ENCODE measurements around the gene ANKRD39.

GRCh38 chr2:96839293-96839874 lies 18.4 kb downstream of the ANKRD39 start:
- TF ChIP-seq, protein P1, sequence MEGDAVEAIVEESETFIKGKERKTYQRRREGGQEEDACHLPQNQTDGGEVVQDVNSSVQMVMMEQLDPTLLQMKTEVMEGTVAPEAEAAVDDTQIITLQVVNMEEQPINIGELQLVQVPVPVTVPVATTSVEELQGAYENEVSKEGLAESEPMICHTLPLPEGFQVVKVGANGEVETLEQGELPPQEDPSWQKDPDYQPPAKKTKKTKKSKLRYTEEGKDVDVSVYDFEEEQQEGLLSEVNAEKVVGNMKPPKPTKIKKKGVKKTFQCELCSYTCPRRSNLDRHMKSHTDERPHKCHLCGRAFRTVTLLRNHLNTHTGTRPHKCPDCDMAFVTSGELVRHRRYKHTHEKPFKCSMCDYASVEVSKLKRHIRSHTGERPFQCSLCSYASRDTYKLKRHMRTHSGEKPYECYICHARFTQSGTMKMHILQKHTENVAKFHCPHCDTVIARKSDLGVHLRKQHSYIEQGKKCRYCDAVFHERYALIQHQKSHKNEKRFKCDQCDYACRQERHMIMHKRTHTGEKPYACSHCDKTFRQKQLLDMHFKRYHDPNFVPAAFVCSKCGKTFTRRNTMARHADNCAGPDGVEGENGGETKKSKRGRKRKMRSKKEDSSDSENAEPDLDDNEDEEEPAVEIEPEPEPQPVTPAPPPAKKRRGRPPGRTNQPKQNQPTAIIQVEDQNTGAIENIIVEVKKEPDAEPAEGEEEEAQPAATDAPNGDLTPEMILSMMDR (IDR thresholded peaks at IDR 0.05) = no peak
- peak in 1 of 2 donors; percentile 14 for TF ChIP-seq POLR2AphosphoS5 (IDR thresholded peaks at IDR 0.05)
